ENCODE measurements around the gene MRAS.

- TF ChIP-seq, protein P1, sequence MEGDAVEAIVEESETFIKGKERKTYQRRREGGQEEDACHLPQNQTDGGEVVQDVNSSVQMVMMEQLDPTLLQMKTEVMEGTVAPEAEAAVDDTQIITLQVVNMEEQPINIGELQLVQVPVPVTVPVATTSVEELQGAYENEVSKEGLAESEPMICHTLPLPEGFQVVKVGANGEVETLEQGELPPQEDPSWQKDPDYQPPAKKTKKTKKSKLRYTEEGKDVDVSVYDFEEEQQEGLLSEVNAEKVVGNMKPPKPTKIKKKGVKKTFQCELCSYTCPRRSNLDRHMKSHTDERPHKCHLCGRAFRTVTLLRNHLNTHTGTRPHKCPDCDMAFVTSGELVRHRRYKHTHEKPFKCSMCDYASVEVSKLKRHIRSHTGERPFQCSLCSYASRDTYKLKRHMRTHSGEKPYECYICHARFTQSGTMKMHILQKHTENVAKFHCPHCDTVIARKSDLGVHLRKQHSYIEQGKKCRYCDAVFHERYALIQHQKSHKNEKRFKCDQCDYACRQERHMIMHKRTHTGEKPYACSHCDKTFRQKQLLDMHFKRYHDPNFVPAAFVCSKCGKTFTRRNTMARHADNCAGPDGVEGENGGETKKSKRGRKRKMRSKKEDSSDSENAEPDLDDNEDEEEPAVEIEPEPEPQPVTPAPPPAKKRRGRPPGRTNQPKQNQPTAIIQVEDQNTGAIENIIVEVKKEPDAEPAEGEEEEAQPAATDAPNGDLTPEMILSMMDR (conservative IDR thresholded peaks at IDR 0.05; ENCODE audit: low read depth, low read length), result no peak
- no peak for TF ChIP-seq EZH2 (IDR thresholded peaks at IDR 0.05; ENCODE audit: borderline replicate concordance, low read depth, low read length, poor library complexity, severe bottlenecking)
Measured at GRCh38 chr3:138375447-138375846, 27.1 kb downstream of the MRAS start.

All from A673 (cell line).